ENCODE measurements around the gene ZFYVE28. TPM values are rescaled to one million over a fixed set of nuclear protein-coding genes. Genes with fewer than 3 reads are reported as not detected.

ZFYVE28 gene
- polyA plus RNA-seq, 1 of the 3 experiments (the other 2 are of a cell fraction), result 3.2 TPM

- TF ChIP-seq GABPA (IDR thresholded peaks at IDR 0.05; ENCODE audit: low read depth) (no peak), TEAD4 (IDR thresholded peaks at IDR 0.05; ENCODE audit: borderline replicate concordance, insufficient read depth) (no peak)
- H3K9ac ChIP-seq, result no peak overlapping the region
- H3K36me3 ChIP-seq (replicated peaks in 1 of 2; ENCODE audit: control insufficient read depth in 1 of 2, insufficient read depth in 2 of 2, low read length in 1 of 2), result no peaks in the 10 kb centered on the region
- no peaks in the 10 kb centered on the region for H3K27me3 ChIP-seq (ENCODE audit: insufficient read depth)
- H3K79me2 ChIP-seq (ENCODE audit: insufficient read depth), result no peaks in the 10 kb centered on the region
- no peaks in the 10 kb centered on the region for H3K9me3 ChIP-seq
- H4K20me1 ChIP-seq (ENCODE audit: insufficient read depth), result no peaks in the 10 kb centered on the region
- peaks cover 4 to 15% of the 10 kb centered on the region in 2 experiments; a peak in 2 of 4 replicates for H3K4me1 ChIP-seq (ENCODE audit: control insufficient read depth in 1 of 2, insufficient read depth in 2 of 2, low read depth in 1 of 2, low read length in 1 of 2)
- H3K4me3 ChIP-seq (ENCODE audit: low read depth in 2 of 2, low read length in 1 of 2), result no peak overlapping the region
- DNase-seq, result no peak
- H3F3A ChIP-seq (replicated peaks; ENCODE audit: insufficient read depth), result no peaks in the 10 kb centered on the region
- H3K4me2 ChIP-seq, result no peak overlapping the region
- POLR2A ChIA-PET, result no interaction called here
- H3K9me2 ChIP-seq, result no peaks in the 10 kb centered on the region
- 68% methylated on average over 15 of the region's 20 CpGs for WGBS (ENCODE audit: low lambda C conversion rate)
- CTCF ChIA-PET, result interaction anchor here (1.2 kb wide), 1 partner anchor 15 kb away, joined by 3 read pairs; no protein-coding TSS in a partner anchor
- H3K27ac ChIP-seq (ENCODE audit: low read depth in 2 of 2, low read length in 1 of 2), result no peak overlapping the region
- no peak overlapping the region for H2AFZ ChIP-seq (ENCODE audit: low read depth)
These were observed 20.7 kb downstream of the ZFYVE28 start for GRCh38 chr4:2397596-2398379.

GRCh38 chr4:2396781-2397368 is 21.6 kb downstream of the ZFYVE28 start:
- TF ChIP-seq CTCF (IDR thresholded peaks at IDR 0.05) (no peak), TAF1 (IDR thresholded peaks at IDR 0.05; ENCODE audit: borderline replicate concordance, low read depth, low read length) (no peak), REST (IDR thresholded peaks at IDR 0.05; ENCODE audit: low read depth, low read length) (no peak), RCOR1 (IDR thresholded peaks at IDR 0.05; ENCODE audit: low read length) (no peak), SIN3A (IDR thresholded peaks at IDR 0.05; ENCODE audit: borderline replicate concordance, low read depth, low read length) (no peak), NFIC (IDR thresholded peaks at IDR 0.05; ENCODE audit: borderline replicate concordance) (no peak), IRF3 (IDR thresholded peaks at IDR 0.05; ENCODE audit: low read depth, low read length) (no peak), MAX (IDR thresholded peaks at IDR 0.05; ENCODE audit: low read depth) (no peak), RFX5 (IDR thresholded peaks at IDR 0.05; ENCODE audit: low read length) (no peak), ZBTB33 (IDR thresholded peaks at IDR 0.05; ENCODE audit: borderline replicate concordance, low read depth) (no peak), MEF2A (IDR thresholded peaks at IDR 0.05; ENCODE audit: borderline replicate concordance, low read depth) (no peak)
- no peaks in the 10 kb centered on the region for H3K9me3 ChIP-seq
- no peak for DNase-seq
- H3K4me1 ChIP-seq (ENCODE audit: control insufficient read depth in 1 of 2, insufficient read depth in 2 of 2, low read depth in 1 of 2, low read length in 1 of 2), result peaks cover 4 to 6% of the 10 kb centered on the region in 2 experiments; a peak in 2 of 4 replicates
- no peak overlapping the region for H3K9ac ChIP-seq
- ChIA-PET POLR2A (no interaction called here), CTCF (no interaction called here)
- H4K20me1 ChIP-seq (ENCODE audit: insufficient read depth), result no peaks in the 10 kb centered on the region
- H3K9me2 ChIP-seq, result no peaks in the 10 kb centered on the region
- 93% methylated on average over 11 of the region's 21 CpGs for WGBS (ENCODE audit: low lambda C conversion rate)
- no peak overlapping the region for H2AFZ ChIP-seq (ENCODE audit: low read depth)
- no peaks in the 10 kb centered on the region for H3F3A ChIP-seq (replicated peaks; ENCODE audit: insufficient read depth)
- H3K4me3 ChIP-seq (ENCODE audit: low read depth in 2 of 2, low read length in 1 of 2), result no peak overlapping the region
- H3K36me3 ChIP-seq (replicated peaks in 1 of 2; ENCODE audit: control insufficient read depth in 1 of 2, insufficient read depth in 2 of 2, low read length in 1 of 2), result no peaks in the 10 kb centered on the region
- no peaks in the 10 kb centered on the region for H3K79me2 ChIP-seq (ENCODE audit: insufficient read depth)
- H3K27me3 ChIP-seq (ENCODE audit: insufficient read depth), result no peaks in the 10 kb centered on the region
- H3K27ac ChIP-seq (ENCODE audit: low read depth in 2 of 2, low read length in 1 of 2), result no peak overlapping the region
- no peak overlapping the region for H3K4me2 ChIP-seq

Data from SK-N-SH (cell line).